K562 (cell line): Measurements from ENCODE around the gene KDM4F. TPM values are rescaled to one million over a fixed set of nuclear protein-coding genes. Genes with fewer than 3 reads are reported as not detected.

ENCODE experiments used
- ATAC-seq: fragments of 200-7000 bp; cut with Tn5 transposase; 3 replicates; pipeline ENCODE4 v1.9.1; 2020; ENCODE audit warnings: moderate library complexity
- BruUV-seq: library from RNA; stranded (reverse); fragments of 400-500 nt; replicated peaks from 2 replicates; lab custom pipeline; 2021; lab: Mats Ljungman, UMichigan
- CTCF ChIA-PET: fragments of 300-600 bp; formaldehyde crosslinking; extraction: SDS; loops from one replicate; lab custom pipeline; 2021; ENCODE audit warnings: low intra/inter-chr PET ratio; lab: Yijun Ruan, JAX
- POLR2A ChIA-PET: fragments of 300-600, 350-650 bp; sonication (Branson Sonifier 250); formaldehyde crosslinking; extraction: SDS; loops from one replicate; lab custom pipeline; 2021; ENCODE audit warnings: antibody characterized with exemption, inconsistent platforms; lab: Yijun Ruan, JAX
- DNase-seq, 4 experiments: peaks; one replicate each; pipeline versions ENCODE4 v3.0.0 to v3.0.0-alpha.2; 2011 to 2018; ENCODE audit warnings: low spot score in 3 of 4, mixed read lengths in 3 of 4; ENCODE audit errors: extremely low read depth in 1 of 4
- FAIRE-seq: peaks from 2 replicates; lab custom pipeline; 2011; peaks lifted over from hg19 to GRCh38; lab: Jason Lieb, UNC
- H2AFZ ChIP-seq: 2 replicates; pipeline ENCODE4 v1.6.0; 2011; ENCODE audit warnings: low read depth, low read length, control low read depth, inconsistent platforms
- H3K27ac ChIP-seq: fragments of 200-600 bp; 3 replicates; pipeline ENCODE4 v1.8.0; 2011; ENCODE audit warnings: low read depth, mild to moderate bottlenecking, control low read depth, inconsistent platforms, low read length, moderate library complexity, mixed read lengths; ENCODE audit errors: extremely low read depth
- H3K27me3 ChIP-seq, 2 experiments: fragments of 300-600 bp in 1 of 2; 2 replicates in 1 of 2; 3 replicates in 1 of 2; pipeline versions ENCODE4 v1.6.0 to v1.8.0; 2011; ENCODE audit warnings: inconsistent platforms in 2 of 2, low read length in 2 of 2, mild to moderate bottlenecking in 1 of 2, mixed read lengths in 1 of 2, moderate library complexity in 1 of 2; ENCODE audit not compliant: control insufficient read depth in 2 of 2, insufficient read depth in 2 of 2
- H3K36me3 ChIP-seq: fragments of 300-600 bp; 3 replicates; pipeline ENCODE4 v1.8.0; 2011; ENCODE audit warnings: mild to moderate bottlenecking, low read length, inconsistent platforms; ENCODE audit not compliant: control insufficient read depth, insufficient read depth
- H3K4me1 ChIP-seq, 2 experiments: fragments of 200-600 bp in 1 of 2; replicated peaks in 1 of 2; 2 replicates in 1 of 2; 3 replicates in 1 of 2; pipeline versions ENCODE4 v1.5.1 to v1.8.0; 2011; ENCODE audit warnings: inconsistent platforms in 2 of 2, low read length in 2 of 2, mild to moderate bottlenecking in 1 of 2, mixed read lengths in 1 of 2, moderate library complexity in 1 of 2; ENCODE audit not compliant: control insufficient read depth in 2 of 2, insufficient read depth in 2 of 2
- H3K4me2 ChIP-seq: 2 replicates; pipeline ENCODE4 v1.6.1; 2011; ENCODE audit warnings: low read length, control low read depth, inconsistent platforms, mixed read lengths; ENCODE audit not compliant: insufficient read depth
- H3K4me3 ChIP-seq: fragments of 200-600 bp; sonication (generic), shearing (Covaris generic); 2 replicates; pipeline ENCODE4 v1.5.1; 2016; ENCODE audit warnings: control low read depth, inconsistent platforms
- H3K79me2 ChIP-seq: fragments of 200-600 bp; 3 replicates; pipeline ENCODE4 v1.8.0; 2011; ENCODE audit warnings: low read length, inconsistent platforms; ENCODE audit not compliant: control insufficient read depth, insufficient read depth
- H3K9ac ChIP-seq, 2 experiments: 2 replicates each; pipeline versions ENCODE4 v1.6.0 to v1.6.1; 2011; ENCODE audit warnings: low read depth in 2 of 2, low read length in 2 of 2, control low read depth in 1 of 2, inconsistent platforms in 1 of 2, mild to moderate bottlenecking in 1 of 2, mixed read lengths in 1 of 2; ENCODE audit not compliant: insufficient read depth in 1 of 2
- H3K9me1 ChIP-seq: one replicate; pipeline ENCODE4 v1.6.0; 2011; ENCODE audit warnings: inconsistent platforms, mild to moderate bottlenecking, low read length, moderate library complexity; ENCODE audit not compliant: control insufficient read depth, insufficient read depth
- H3K9me3 ChIP-seq: replicated peaks from 2 replicates; pipeline ENCODE4 v1.5.1; 2011; ENCODE audit warnings: low read depth, low read length, inconsistent platforms; ENCODE audit not compliant: control insufficient read depth, insufficient read depth
- H4K20me1 ChIP-seq: replicated peaks from 2 replicates; pipeline ENCODE4 v1.6.1; 2011; ENCODE audit warnings: low read length, inconsistent platforms, mixed read lengths; ENCODE audit not compliant: control insufficient read depth, insufficient read depth
- FOS ChIP-seq: IDR thresholded peaks from 3 replicates; pipeline ENCODE4 v1.6.1; 2011; ENCODE audit not compliant: insufficient read length; ENCODE audit errors: extremely low read depth
- HNRNPK ChIP-seq: fragments of 200-400 bp; formaldehyde crosslinking; IDR thresholded peaks from one replicate; pipeline ENCODE4 v1.6.1; 2018; ENCODE audit warnings: mild to moderate bottlenecking, low read depth, low read length; ENCODE audit not compliant: poor library complexity, severe bottlenecking
- IFI16 ChIP-seq: fragments of 250-450 bp; sonication (Bioruptor Pico); IDR thresholded peaks from 2 replicates; pipeline ENCODE4 v2.1.2; 2022; ENCODE audit warnings: mild to moderate bottlenecking, inconsistent platforms
- ILK ChIP-seq: fragments of 450-650 bp; IDR thresholded peaks from 2 replicates; pipeline ENCODE4 v1.6.1; 2016; ENCODE audit warnings: missing genetic modification characterization, low read depth, mild to moderate bottlenecking, missing compliant biosample characterization, moderate library complexity, borderline replicate concordance
- LCOR ChIP-seq: sonication (generic); formaldehyde crosslinking; IDR thresholded peaks from 2 replicates; pipeline ENCODE4 v1.8.0; 2022; ENCODE audit warnings: mild to moderate bottlenecking, missing genetic modification reagents
- MTA2 ChIP-seq: fragments of 450-650 bp; IDR thresholded peaks from 2 replicates; pipeline ENCODE4 v1.6.1; 2016; ENCODE audit warnings: low read depth
- MYNN ChIP-seq, 2 experiments: sonication (generic); formaldehyde crosslinking in 1 of 2; IDR thresholded peaks; 2 replicates each; pipeline versions ENCODE4 v1.5.0 to v1.6.1; 2016 to 2020; ENCODE audit warnings: antibody characterized with exemption in 1 of 2, missing genetic modification reagents in 1 of 2
- NFE2L1 ChIP-seq: fragments of 450-650 bp; IDR thresholded peaks from 2 replicates; pipeline ENCODE4 v1.6.1; 2016; ENCODE audit warnings: missing genetic modification characterization, low read depth, mild to moderate bottlenecking, missing compliant biosample characterization, moderate library complexity, borderline replicate concordance
- OTX1 ChIP-seq: fragments of 450-650 bp; formaldehyde crosslinking; IDR thresholded peaks from 2 replicates; pipeline ENCODE4 v1.4.0; 2022; ENCODE audit warnings: mild to moderate bottlenecking
- ZNF583 ChIP-seq: fragments of 250-450 bp; sonication (Bioruptor Pico); IDR thresholded peaks from 2 replicates; pipeline ENCODE4 v1.4.0; 2020
- ZNF778 ChIP-seq: fragments of 450-650 bp; formaldehyde crosslinking; IDR thresholded peaks from 2 replicates; pipeline ENCODE4 v1.4.0; 2020; ENCODE audit warnings: mild to moderate bottlenecking, moderate library complexity
- WGBS: fragments of 100-300 bp; shearing (Covaris generic); methylation state at CpG from one replicate; pipeline ENCODE4 v1.1.6; 2016; ENCODE audit warnings: low coverage, mixed read lengths; ENCODE audit not compliant: insufficient coverage; ENCODE audit errors: missing lambda C conversion rate; 5-methylcytosine and 5-hydroxymethylcytosine counted together
- in situ Hi-C: fragments of 300-500 bp; cut with MboI; formaldehyde crosslinking; loops from 4 replicates; pipeline ENCODE4 v1.15.0; 2018; ENCODE audit warnings: inconsistent platforms, mixed read lengths
- intact Hi-C: fragments of 100-400 bp; cut with micrococcal nuclease; formaldehyde crosslinking; loops from 2 replicates; pipeline ENCODE4 v1.14.2; 2022
- polyA plus RNA-seq, 8 experiments: library from polyadenylated mRNA; depleted of rRNA in 4 of 8; stranded (reverse) in 5 of 8; unstranded in 3 of 8; fragments of >200 nt; fragmentation: Nextera tagmentation in 2 of 8; fragmentation: Illumina TruSeq in 1 of 8; extraction: Ambion mirVana in 2 of 8; extraction: Trizol in 1 of 8; gene quantifications; 2 replicates each; pipeline versions ENCODE4 v1.2.1 to v1.2.3, GENCODE V29; 2011 to 2014; ENCODE audit warnings: inconsistent platforms in 1 of 8, missing spikeins in 1 of 8
- total RNA-seq, 7 experiments: library from RNA; depleted of rRNA in 6 of 7; stranded (reverse); fragments of >200 nt in 6 of 7; fragmentation: Illumina TruSeq in 2 of 7; extraction: Trizol in 2 of 7; gene quantifications; 2 replicates each; pipeline versions ENCODE4 v1.2.1 to v1.2.3, GENCODE V29; 2011 to 2021; ENCODE audit warnings: low replicate concordance in 1 of 7
- TF ChIP-seq, protein P1 (sequence below): fragments of 450-650 bp; IDR thresholded peaks from 2 replicates; pipeline ENCODE4 v1.6.1; 2016; ENCODE audit warnings: low read depth
- TF ChIP-seq, protein P2 (sequence below): fragments of 450-650 bp; formaldehyde crosslinking; IDR thresholded peaks from 2 replicates; pipeline ENCODE4 v1.4.0; 2020; ENCODE audit warnings: mild to moderate bottlenecking, moderate library complexity

Gene KDM4F
- total and polyA plus RNA-seq, 9 of the 15 experiments (the other 6 are each of a cell fraction or from before 2014, with no cell fraction given) = not detected

DNA sequence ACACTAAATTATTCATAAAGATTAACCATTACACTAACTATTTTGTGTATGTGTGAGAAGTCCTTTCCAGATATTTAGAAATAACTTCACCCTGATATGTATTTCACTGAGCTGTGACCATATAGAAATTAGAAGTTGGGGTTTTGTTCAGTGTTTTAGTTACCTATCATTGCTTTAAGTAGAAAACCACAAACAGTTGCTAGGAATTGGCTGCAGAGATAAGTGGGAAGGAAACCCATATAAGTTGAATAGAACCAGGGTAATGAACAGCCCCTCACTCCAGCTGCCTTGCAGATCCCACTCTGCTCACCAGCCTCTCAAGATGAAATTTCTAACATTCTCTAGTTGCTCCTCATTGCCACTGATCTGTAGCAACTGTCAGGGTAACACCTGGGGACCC, 27.8 kb downstream of the KDM4F start (continued):
- TF ChIP-seq, protein P1, sequence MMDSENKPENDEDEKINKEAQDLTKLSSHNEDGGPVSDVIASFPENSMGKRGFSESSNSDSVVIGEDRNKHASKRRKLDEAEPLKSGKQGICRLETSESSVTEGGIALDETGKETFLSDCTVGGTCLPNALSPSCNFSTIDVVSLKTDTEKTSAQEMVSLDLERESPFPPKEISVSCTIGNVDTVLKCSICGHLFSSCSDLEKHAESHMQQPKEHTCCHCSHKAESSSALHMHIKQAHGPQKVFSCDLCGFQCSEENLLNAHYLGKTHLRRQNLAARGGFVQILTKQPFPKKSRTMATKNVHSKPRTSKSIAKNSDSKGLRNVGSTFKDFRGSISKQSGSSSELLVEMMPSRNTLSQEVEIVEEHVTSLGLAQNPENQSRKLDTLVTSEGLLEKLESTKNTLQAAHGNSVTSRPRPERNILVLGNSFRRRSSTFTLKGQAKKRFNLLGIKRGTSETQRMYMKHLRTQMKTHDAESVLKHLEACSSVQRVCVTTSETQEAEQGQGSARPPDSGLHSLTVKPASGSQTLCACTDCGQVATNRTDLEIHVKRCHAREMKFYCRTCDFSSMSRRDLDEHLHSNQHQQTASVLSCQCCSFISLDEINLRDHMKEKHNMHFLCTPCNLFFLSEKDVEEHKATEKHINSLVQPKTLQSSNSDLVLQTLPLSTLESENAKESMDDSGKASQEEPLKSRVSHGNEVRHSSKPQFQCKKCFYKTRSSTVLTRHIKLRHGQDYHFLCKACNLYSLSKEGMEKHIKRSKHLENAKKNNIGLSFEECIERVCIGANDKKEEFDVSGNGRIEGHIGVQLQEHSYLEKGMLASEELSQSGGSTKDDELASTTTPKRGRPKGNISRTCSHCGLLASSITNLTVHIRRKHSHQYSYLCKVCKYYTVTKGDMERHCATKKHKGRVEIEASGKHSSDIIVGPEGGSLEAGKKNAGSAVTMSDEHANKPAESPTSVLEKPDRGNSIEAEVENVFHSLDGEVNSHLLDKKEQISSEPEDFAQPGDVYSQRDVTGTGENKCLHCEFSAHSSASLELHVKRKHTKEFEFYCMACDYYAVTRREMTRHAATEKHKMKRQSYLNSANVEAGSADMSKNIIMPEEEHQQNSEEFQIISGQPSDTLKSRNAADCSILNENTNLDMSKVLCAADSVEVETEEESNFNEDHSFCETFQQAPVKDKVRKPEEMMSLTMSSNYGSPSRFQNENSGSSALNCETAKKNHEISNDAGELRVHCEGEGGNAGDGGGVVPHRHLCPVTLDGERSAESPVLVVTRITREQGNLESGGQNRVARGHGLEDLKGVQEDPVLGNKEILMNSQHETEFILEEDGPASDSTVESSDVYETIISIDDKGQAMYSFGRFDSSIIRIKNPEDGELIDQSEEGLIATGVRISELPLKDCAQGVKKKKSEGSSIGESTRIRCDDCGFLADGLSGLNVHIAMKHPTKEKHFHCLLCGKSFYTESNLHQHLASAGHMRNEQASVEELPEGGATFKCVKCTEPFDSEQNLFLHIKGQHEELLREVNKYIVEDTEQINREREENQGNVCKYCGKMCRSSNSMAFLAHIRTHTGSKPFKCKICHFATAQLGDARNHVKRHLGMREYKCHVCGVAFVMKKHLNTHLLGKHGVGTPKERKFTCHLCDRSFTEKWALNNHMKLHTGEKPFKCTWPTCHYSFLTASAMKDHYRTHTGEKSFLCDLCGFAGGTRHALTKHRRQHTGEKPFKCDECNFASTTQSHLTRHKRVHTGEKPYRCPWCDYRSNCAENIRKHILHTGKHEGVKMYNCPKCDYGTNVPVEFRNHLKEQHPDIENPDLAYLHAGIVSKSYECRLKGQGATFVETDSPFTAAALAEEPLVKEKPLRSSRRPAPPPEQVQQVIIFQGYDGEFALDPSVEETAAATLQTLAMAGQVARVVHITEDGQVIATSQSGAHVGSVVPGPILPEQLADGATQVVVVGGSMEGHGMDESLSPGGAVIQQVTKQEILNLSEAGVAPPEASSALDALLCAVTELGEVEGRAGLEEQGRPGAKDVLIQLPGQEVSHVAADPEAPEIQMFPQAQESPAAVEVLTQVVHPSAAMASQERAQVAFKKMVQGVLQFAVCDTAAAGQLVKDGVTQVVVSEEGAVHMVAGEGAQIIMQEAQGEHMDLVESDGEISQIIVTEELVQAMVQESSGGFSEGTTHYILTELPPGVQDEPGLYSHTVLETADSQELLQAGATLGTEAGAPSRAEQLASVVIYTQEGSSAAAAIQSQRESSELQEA = no peak

DNA sequence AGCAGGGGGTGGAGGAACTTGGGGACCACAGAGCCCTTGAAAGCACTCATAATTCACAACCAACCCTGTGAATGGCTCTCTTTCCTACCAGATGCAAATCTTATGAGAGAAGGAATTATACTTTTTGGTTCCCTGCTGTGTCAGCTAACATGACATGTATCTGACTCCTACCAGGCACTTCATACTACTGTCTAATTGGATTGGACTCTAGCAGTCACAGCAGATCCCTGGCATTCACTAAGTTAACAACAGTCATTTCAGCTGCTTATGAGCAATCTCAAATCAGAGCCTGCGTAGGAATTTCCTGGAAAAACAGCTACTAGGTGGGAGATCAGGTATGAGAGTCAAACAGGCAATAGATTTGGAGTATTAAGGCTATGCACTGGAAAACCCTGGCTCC, 29.3 kb downstream of the KDM4F start:
- Histone ChIP-seq H3K27ac (no peak overlapping the region), H3K36me3 (no peaks in the 10 kb centered on the region), H3K9me3 (no peaks in the 10 kb centered on the region), H3K79me2 (no peaks in the 10 kb centered on the region), H4K20me1 (no peaks in the 10 kb centered on the region), H2AFZ (no peak overlapping the region), H3K9me1 (no peaks in the 10 kb centered on the region), H3K4me2 (no peak overlapping the region), H3K4me3 (no peak overlapping the region), H3K4me1 (peaks cover 0 to 11% of the 10 kb centered on the region in 2 experiments; a peak in 3 of 5 replicates), H3K9ac (no peak overlapping the region), H3K27me3 (no peaks in the 10 kb centered on the region)
- DNase-seq = no peak
- ATAC-seq = no peak
- CTCF ChIA-PET = no interaction called here
- 45% methylated on average over 1 of the region's 1 CpG for WGBS
- FAIRE-seq = no peak
- POLR2A ChIA-PET = no interaction called here
- no TSS peak for BruUV-seq
- intact Hi-C loops = no loop called here
- in situ Hi-C loops = no loop called here
- no peak for TF ChIP-seq ZNF583 (CRISPR knock-in tag)
- no peak for TF ChIP-seq LCOR (CRISPR knock-in tag)
- no peak for TF ChIP-seq ZNF778 (CRISPR knock-in tag)
- TF ChIP-seq OTX1 (CRISPR knock-in tag) = no peak
- TF ChIP-seq NFE2L1 (tag) = no peak
- no peak for TF ChIP-seq IFI16 (CRISPR knock-in tag)
- TF ChIP-seq, protein P2, sequence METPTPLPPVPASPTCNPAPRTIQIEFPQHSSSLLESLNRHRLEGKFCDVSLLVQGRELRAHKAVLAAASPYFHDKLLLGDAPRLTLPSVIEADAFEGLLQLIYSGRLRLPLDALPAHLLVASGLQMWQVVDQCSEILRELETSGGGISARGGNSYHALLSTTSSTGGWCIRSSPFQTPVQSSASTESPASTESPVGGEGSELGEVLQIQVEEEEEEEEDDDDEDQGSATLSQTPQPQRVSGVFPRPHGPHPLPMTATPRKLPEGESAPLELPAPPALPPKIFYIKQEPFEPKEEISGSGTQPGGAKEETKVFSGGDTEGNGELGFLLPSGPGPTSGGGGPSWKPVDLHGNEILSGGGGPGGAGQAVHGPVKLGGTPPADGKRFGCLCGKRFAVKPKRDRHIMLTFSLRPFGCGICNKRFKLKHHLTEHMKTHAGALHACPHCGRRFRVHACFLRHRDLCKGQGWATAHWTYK = no peak
- TF ChIP-seq HNRNPK = no peak
- no peak for TF ChIP-seq ILK (tag)
- no peak for TF ChIP-seq FOS
- no peak for TF ChIP-seq MTA2
- TF ChIP-seq MYNN (IDR thresholded peaks at IDR 0.05) = no peak
- TF ChIP-seq MYNN (CRISPR knock-in tag; IDR thresholded peaks at IDR 0.05) = no peak
